Lung (tissue), 16 donors: ENCODE data around the gene UBN1. TPM values are rescaled to one million over a fixed set of nuclear protein-coding genes. Genes with fewer than 3 reads are reported as not detected.

Experiments
- ATAC-seq: fragments of 200-7000 bp; cut with Tn5 transposase; one replicate; pipeline ENCODE4 v1.9.1; 2020; ENCODE audit warnings: moderate number of reproducible peaks; ENCODE audit not compliant: insufficient read depth, low FRiP score
- DNase-seq, 3 donors: peaks; one replicate each; pipeline ENCODE4 v3.0.0-alpha.2; 2013 to 2017
- H3K27ac ChIP-seq, 2 donors: one replicate each; pipeline ENCODE4 v1.5.1; 2013; ENCODE audit warnings: mild to moderate bottlenecking in 2 of 2, moderate library complexity in 2 of 2, control low read depth in 1 of 2, inconsistent platforms in 1 of 2, low read depth in 1 of 2, low read length in 1 of 2
- H3K27me3 ChIP-seq, 3 donors: one replicate each; pipeline ENCODE4 v1.5.1; 2013; ENCODE audit warnings: low read length in 2 of 3; ENCODE audit not compliant: control insufficient read depth in 3 of 3, insufficient read depth in 3 of 3
- H3K36me3 ChIP-seq, 4 donors: one replicate each; pipeline ENCODE4 v1.5.1; 2013; ENCODE audit warnings: low read length in 4 of 4, mild to moderate bottlenecking in 1 of 4, moderate library complexity in 1 of 4; ENCODE audit not compliant: control insufficient read depth in 4 of 4, insufficient read depth in 4 of 4
- H3K4me1 ChIP-seq, 5 donors: one replicate each; pipeline ENCODE4 v1.5.1; 2013; ENCODE audit warnings: low read length in 5 of 5, mild to moderate bottlenecking in 2 of 5, moderate library complexity in 1 of 5; ENCODE audit not compliant: control insufficient read depth in 5 of 5, insufficient read depth in 5 of 5
- H3K4me3 ChIP-seq: one replicate; pipeline ENCODE4 v1.5.1; 2013; ENCODE audit warnings: mild to moderate bottlenecking, control low read depth, moderate library complexity
- H3K9ac ChIP-seq, 2 donors: one replicate each; pipeline ENCODE4 v1.5.1; 2013; ENCODE audit warnings: low read length in 2 of 2, control low read depth in 1 of 2; ENCODE audit not compliant: insufficient read depth in 1 of 2
- H3K9me3 ChIP-seq, 4 donors: one replicate each; pipeline ENCODE4 v1.5.1; 2013; ENCODE audit warnings: low read length in 3 of 4, mild to moderate bottlenecking in 1 of 4, moderate library complexity in 1 of 4; ENCODE audit not compliant: control insufficient read depth in 4 of 4, insufficient read depth in 3 of 4
- WGBS, 2 donors: extraction: QIAGEN DNeasy Blood & Tissue Kit; methylation state at CpG; one replicate each; pipeline ENCODE4 v1.1.7; 2013; 5-methylcytosine and 5-hydroxymethylcytosine counted together
- long read RNA-seq, 5 donors: transcript quantifications; one replicate each; lab custom pipeline, GENCODE V29; 2026
- polyA plus RNA-seq, 2 donors: library from polyadenylated mRNA; stranded (reverse); fragments of 200-250 nt; gene quantifications; one replicate each; pipeline ENCODE4 v1.2.1, GENCODE V29; 2013
- total RNA-seq, 2 donors: library from RNA; depleted of rRNA in 1 of 2; stranded (reverse); fragments of >200 nt in 1 of 2; gene quantifications; one replicate each; pipeline ENCODE4 v1.2.1, GENCODE V29; 2014 to 2021
- TF ChIP-seq, protein P1 (sequence below): IDR thresholded peaks from 2 replicates; pipeline ENCODE4 v1.5.1; 2012; ENCODE audit warnings: mild to moderate bottlenecking; ENCODE audit errors: control extremely low read depth, extremely low read depth
- donor health status: control.
- donor health status: control.
- donor health status: Bipolar disorder and iron deficiency.
- donor health status: healthy.
- donor health status: DM: yes; HTN: yes; CAD: no.

The UBN1 gene, protein sequence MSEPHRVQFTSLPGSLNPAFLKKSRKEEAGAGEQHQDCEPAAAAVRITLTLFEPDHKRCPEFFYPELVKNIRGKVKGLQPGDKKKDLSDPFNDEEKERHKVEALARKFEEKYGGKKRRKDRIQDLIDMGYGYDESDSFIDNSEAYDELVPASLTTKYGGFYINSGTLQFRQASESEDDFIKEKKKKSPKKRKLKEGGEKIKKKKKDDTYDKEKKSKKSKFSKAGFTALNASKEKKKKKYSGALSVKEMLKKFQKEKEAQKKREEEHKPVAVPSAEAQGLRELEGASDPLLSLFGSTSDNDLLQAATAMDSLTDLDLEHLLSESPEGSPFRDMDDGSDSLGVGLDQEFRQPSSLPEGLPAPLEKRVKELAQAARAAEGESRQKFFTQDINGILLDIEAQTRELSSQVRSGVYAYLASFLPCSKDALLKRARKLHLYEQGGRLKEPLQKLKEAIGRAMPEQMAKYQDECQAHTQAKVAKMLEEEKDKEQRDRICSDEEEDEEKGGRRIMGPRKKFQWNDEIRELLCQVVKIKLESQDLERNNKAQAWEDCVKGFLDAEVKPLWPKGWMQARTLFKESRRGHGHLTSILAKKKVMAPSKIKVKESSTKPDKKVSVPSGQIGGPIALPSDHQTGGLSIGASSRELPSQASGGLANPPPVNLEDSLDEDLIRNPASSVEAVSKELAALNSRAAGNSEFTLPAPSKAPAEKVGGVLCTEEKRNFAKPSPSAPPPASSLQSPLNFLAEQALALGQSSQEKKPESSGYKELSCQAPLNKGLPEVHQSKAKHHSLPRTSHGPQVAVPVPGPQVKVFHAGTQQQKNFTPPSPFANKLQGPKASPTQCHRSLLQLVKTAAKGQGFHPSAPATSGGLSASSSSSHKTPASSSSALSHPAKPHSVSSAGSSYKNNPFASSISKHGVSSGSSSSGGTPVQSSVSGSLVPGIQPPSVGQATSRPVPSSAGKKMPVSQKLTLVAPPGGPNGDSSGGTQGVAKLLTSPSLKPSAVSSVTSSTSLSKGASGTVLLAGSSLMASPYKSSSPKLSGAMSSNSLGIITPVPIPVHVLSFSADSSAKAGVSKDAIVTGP (N-terminal part only)
- total RNA-seq (10 to 100 TPM; 23.4 to 37.8 TPM), polyA plus RNA-seq (10 to 100 TPM; 13.3 to 16.4 TPM)
- long read RNA-seq, donor 1, partial matches to known transcripts, result 6 of 6 reads
- long read RNA-seq, donor 1, other reads (novel, unspliced or antisense), result 0 of 6 reads
- long read RNA-seq, donor 2, partial matches to known transcripts, result 0 of 1 reads
- long read RNA-seq, donor 2, other reads (novel, unspliced or antisense), result 0 of 1 reads
- long read RNA-seq, donor 3, result 0 reads
- long read RNA-seq, donor 4, result 0 reads
- long read RNA-seq, donor 5, full-length matches to known transcripts, result 1 of 6 reads
- long read RNA-seq, donor 5, partial matches to known transcripts, result 5 of 6 reads
- long read RNA-seq, donor 5, other reads (novel, unspliced or antisense), result 0 of 6 reads

- 0% methylated on average over 81 to 126 of the region's 126 CpGs for WGBS, 2 donors
- peak; percentile 98 to 99 (median 99) for DNase-seq
- peak within 1 kb of the TSS; percentile 80 for H3K4me3 ChIP-seq
- H3K4me1 ChIP-seq, result peaks cover 5 to 28% (median 23%) of the 10 kb centered on the region in 5 donors
- peaks cover 7 to 22% (median 14%) of the 10 kb centered on the region in 4 donors for H3K36me3 ChIP-seq
- H3K27ac ChIP-seq, result peak within 1 kb of the TSS; percentile 98 to 99
- peak; percentile 90 for ATAC-seq
- peak within 1 kb of the TSS; percentile 53 to 87 for H3K9ac ChIP-seq
- TF ChIP-seq, protein P1, sequence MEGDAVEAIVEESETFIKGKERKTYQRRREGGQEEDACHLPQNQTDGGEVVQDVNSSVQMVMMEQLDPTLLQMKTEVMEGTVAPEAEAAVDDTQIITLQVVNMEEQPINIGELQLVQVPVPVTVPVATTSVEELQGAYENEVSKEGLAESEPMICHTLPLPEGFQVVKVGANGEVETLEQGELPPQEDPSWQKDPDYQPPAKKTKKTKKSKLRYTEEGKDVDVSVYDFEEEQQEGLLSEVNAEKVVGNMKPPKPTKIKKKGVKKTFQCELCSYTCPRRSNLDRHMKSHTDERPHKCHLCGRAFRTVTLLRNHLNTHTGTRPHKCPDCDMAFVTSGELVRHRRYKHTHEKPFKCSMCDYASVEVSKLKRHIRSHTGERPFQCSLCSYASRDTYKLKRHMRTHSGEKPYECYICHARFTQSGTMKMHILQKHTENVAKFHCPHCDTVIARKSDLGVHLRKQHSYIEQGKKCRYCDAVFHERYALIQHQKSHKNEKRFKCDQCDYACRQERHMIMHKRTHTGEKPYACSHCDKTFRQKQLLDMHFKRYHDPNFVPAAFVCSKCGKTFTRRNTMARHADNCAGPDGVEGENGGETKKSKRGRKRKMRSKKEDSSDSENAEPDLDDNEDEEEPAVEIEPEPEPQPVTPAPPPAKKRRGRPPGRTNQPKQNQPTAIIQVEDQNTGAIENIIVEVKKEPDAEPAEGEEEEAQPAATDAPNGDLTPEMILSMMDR, result no peak
- no peaks in the 10 kb centered on the region for H3K27me3 ChIP-seq
- no peaks in the 10 kb centered on the region for H3K9me3 ChIP-seq
Measured at GRCh38 chr16:4846901-4847773, at the start of gene UBN1, which contains the start of gene GLYR1. UBN1 (plus strand) TSS chr16:4847481; CDS start chr16:4852918, 5,437 bp downstream. GLYR1 (minus strand) TSS chr16:4847288; CDS start chr16:4847265, 23 bp downstream.

GRCh38 chr16:4797805-4798252 lies 49.5 kb upstream of the UBN1 start:
- 94 to 96% methylated on average over 22 of the region's 22 CpGs for WGBS, 2 donors
- peaks cover 0 to 14% (median 0%) of the 10 kb centered on the region in 5 donors for H3K4me1 ChIP-seq
- no peaks in the 10 kb centered on the region for H3K9me3 ChIP-seq
- no peak for ATAC-seq
- no peak overlapping the region for H3K4me3 ChIP-seq
- H3K36me3 ChIP-seq, result peaks cover 0 to 22% (median 12%) of the 10 kb centered on the region in 4 donors
- H3K27me3 ChIP-seq, result no peaks in the 10 kb centered on the region
- TF ChIP-seq, protein P1, result no peak
- H3K27ac ChIP-seq, result no peak overlapping the region
- no peak for DNase-seq
- no peak overlapping the region for H3K9ac ChIP-seq

DNA sequence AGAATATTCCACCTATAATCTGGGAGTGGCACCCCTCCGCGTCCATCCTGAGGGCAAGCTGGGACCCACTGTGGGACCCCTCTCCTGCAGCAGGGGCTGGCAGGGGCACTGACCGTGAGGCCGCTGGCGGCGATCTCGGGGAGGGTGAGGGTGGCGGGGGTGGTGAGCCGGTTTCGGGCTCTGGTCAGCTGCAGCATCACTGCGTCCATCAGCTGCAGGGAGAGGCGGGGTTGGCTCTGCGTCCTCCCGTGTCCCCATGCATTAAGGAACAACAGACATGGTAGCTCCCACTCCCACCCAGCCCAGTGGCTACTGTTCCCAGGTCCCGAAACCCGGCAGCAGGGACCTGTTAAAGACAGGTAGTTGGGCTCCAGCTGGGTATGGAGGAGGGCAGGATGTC lies 48.8 kb upstream of the UBN1 start:
- Histone ChIP-seq H3K36me3 (peaks cover 0 to 22% (median 12%) of the 10 kb centered on the region in 4 donors), H3K27me3 (no peaks in the 10 kb centered on the region), H3K9ac (no peak overlapping the region), H3K4me3 (no peak overlapping the region), H3K27ac (no peak overlapping the region), H3K4me1 (peaks cover 0 to 18% (median 2%) of the 10 kb centered on the region in 5 donors), H3K9me3 (no peaks in the 10 kb centered on the region)
- ATAC-seq (no peak), DNase-seq (no peak)
- WGBS, 2 donors, result 89 to 98% methylated on average over 16 of the region's 16 CpGs
- TF ChIP-seq, protein P1, result no peak
